Measurements from ENCODE around the gene ZNF782.
"Not testable (repeated sequence)": the region's sequence is repeated elsewhere in the genome, so short reads cannot be mapped to it uniquely, and the experiment has no call there.

Gene ZNF782

DNA sequence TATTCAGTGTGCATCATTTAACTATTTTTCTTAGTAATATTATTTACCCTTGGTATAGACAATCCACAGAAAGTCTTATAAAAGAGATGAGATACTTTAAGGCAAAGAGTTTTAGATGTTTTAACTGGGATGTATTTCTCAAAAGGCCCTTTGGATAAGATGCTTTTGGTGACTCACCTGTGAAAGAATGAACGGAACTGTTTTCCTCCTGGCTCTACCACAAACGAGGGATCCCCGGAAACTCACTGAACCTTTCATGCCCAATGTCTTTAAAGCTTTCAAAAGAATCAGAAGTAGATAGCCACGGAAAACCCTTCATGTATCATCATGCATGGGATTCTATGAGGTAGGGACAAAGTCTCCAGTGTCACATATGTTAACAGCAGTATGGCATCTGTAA is 1.6 kb downstream of the ZNF782 start:
- no peak for FAIRE-seq

DNA sequence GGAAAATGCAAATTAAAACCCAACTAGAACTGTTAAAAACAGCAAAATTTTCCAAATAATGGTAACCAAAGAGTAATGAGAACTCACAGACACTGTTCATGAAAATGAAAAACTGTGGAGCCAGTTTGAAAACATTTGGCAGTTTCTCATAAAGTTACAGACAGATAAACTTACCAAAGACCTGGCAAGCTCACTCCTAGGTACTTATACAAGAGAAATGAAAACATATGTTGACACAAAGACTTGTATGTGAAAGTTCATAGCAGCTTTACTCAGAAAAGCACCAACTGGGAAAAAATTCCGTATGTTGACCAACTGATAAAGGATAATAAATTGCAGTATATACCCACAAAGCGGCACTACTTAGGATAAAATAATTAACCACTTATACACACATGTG is 10.3 kb downstream of the ZNF782 start:
- FAIRE-seq, result no peak

DNA sequence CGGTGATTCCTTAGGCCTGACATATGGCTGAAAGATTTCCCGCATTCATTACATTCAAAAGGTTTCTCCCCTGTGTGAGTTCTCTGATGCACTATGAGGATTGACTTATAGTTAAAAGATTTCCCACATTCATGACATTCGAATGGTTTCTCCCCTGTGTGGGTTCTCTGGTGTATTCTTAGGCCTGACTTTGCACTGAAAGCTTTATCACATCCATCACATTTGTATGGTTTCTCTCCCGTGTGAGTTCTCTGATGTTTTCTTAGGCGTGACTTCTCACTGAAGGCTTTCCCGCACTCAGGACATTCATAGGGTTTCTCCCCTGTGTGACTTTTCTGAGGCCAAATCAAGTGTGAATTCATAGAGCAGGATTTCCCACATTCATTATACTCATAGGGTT is 35.8 kb downstream of the ZNF782 start:
- no peak for FAIRE-seq

DNA sequence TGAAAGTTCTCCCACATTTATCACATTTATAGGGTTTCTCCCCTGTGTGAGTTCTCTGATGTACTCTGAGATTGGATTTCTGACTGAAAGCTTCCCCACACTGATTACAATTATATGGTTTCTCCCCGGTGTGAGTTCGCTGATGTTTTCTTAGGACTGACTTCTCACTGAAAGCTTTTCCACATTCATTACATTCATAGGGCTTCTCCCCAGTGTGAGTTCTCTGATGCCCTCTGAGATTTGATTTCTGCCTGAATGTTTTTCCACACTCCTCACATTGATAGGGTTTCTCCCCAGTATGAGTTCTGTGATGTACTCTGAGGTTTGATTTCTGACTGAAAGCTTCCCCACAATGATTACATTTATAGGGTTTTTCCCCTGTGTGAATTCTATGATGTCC is 36.3 kb downstream of the ZNF782 start:
- no peak for FAIRE-seq

DNA sequence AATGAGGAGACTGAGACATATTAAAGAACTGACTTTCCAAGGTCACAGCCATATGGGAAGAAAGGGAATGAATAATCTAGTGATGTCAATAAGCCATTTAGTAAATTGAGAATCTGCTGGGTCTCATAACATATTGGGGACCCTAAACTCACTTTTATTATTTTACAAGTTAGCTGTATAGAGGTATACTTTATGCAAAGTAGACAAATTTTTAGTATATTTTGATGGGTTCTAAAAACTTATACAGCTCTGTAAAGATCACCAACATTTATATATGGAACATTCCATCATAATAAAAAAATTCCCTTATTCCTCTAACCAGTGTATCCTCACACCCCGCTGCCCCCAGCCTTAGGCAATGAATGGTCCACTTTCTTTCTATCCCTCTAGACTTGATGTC is 40.7 kb downstream of the ZNF782 start:
- FAIRE-seq, result no peak

DNA sequence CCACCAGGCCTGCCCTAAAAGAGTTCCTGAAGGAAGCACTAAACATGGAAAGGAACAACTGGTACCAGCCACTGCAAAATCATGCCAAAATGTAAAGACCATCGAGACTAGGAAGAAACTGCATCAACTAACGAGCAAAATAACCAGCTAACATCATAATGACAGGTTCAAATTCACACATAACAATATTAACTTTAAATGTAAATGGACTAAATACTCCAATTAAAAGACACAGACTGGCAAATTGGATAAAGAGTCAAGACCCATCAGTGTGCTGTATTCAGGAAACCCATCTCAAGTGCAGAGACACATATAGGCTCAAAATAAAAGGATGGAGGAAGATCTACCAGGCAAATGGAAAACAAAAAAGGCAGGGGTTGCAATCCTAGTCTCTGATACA is 55.4 kb downstream of the ZNF782 start:
- FAIRE-seq, result not testable (repeated sequence)

DNA sequence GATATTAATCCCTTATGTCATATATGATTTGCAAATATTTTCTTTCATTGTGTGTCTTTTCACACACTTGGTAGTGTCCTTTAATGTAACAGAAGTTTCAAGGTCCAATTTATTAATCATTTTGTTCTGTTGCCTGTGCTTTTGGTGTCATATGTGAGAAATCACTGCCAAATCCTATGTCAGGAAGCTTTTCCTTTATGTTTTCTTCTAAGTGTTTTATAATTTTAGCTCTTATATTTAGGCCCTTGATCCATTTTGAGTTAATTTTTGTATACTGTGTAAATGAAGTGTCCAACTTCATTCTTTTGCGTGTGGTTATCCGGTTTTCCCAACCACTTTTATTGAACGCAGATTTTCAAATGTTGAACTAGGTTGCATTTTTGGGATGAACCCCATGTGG is 70.3 kb downstream of the ZNF782 start:
- no peak for FAIRE-seq

DNA sequence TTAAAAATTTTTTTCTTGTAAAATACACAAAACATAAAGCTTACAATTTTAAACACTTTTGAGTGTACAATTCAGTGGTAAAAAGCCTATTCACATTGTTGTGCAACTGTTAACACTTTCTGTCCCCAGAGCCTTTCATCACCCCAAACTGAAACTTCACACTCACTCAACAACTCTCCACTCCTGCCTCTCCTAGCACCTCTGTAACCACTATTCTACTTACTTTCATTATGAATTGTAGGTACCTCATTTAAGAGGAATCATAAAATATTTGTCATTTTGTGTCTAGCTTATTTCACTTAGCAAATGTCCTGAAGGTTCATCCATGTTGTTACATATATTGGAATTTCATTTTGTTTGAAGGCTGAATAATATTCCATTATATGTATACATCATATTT is 72.1 kb downstream of the ZNF782 start:
- FAIRE-seq, result no peak

DNA sequence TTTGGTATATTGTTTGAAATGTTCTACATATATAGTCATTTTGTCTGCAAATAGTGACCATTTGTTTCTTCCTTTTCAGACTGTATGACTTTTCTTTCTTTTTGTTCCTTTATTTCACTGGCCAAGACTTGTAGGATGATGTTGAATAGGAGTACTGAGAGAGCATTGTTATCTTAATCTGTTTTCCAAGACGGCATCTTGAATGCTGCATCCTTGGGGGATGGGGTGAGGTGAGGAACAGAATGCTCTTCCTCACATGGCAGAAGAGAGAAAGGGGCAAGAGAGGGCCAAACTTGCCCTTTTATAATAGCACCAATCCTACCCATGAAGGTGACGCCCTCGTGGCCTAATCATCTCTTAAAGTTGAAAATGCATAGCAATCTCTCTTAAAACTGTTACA is 72.8 kb downstream of the ZNF782 start:
- FAIRE-seq, result no peak

DNA sequence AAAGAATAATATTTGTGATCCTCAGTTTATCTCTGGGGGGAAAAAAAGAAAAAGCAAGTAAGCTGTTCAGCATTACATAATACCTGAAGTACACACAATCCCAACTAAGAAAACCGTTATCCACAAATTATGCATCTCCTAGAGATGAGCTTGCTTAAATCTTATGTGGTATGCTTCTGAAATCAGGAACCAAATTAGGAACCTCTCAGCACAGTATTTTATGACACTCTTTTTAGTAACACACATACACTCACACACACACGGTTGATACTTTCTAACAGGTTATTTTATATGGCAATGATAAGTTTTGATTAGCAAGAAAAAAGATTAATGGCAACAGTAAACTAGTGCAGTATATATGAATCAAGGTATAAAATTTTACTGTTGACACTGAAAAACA is 75.2 kb downstream of the ZNF782 start:
- FAIRE-seq, result no peak

DNA sequence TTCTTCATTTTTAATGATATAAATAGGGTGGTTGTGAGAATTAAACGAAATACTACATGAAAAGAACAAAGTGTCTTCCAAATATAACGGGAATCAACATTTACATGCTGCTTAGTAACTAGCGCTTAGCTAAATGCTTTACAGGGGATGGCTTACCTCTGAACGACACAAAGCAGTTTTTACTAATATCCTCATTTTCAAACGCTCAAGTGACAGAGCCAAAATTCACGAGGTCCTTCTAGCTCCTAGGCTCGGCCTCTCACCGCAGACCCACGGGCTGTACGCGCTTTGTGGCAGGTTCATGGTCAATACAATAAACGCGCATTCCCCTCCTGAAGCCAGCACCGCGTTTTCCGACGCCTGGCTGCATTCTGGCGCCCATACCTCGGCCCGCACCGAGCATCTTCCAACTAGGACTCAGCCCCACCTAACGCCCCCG is 76.9 kb downstream of the ZNF782 start:
- FAIRE-seq, result no peak

DNA sequence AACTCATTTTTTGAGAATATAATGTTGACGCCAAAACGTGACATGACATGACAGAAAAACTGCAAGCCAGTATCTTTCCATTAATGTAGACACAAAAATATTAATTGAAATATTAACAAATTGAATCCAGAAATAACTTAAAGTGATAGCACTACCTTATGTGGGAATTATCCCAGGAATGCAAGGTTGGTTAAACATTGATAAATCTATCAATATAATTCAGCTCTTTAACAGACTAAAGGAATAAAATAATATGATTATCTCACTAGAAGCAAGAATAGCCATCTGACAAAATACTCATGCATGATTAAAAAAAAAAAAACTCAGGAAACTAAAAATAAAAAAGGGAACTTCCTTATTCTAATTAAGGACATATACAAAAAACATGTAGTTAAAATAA is 83.2 kb downstream of the ZNF782 start:
- peak; percentile 30 for FAIRE-seq

DNA sequence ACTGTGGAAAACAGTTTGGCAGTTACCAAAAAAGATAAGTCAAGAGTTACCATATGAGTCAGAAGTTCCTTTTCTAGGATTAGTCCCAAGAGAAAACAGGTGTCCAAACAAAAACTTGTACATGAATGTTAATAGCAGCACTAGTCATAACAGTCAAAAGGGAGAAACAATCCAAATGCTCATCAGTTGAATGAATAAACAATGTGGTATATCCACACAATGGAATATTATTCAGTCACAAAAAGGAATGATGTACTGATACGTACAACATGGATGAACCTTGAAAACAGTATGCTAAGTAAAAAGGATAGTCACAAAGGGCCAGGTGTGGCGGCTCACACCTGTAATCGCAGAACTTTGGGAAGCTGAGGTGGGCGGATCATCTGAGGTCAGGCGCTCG is 84.3 kb downstream of the ZNF782 start:
- no peak for FAIRE-seq
